NCI-H187 (cell line): ENCODE data around the gene KCNMB3.

Experiments used
- DNase-seq, 2 experiments: peaks; one replicate each; lab custom pipeline; 2025; lab: John Stamatoyannopoulos, UW

The KCNMB3 gene

GRCh38 chr3:179196098-179196497 lies 54.8 kb downstream of the KCNMB3 start:
- no peak for DNase-seq

- no peak for DNase-seq
Observed at GRCh38 chr3:179194931-179195330, 56.0 kb downstream of the KCNMB3 start.
